ENCODE results near the gene KLRC2. TPM values are rescaled to one million over a fixed set of nuclear protein-coding genes. Genes with fewer than 3 reads are reported as not detected.
"Not testable (repeated sequence)": the region's sequence is repeated elsewhere in the genome, so short reads cannot be mapped to it uniquely, and the experiment has no call there.

Gene KLRC2
- total RNA-seq, 1 experiment from 2014 or later = not detected

DNA sequence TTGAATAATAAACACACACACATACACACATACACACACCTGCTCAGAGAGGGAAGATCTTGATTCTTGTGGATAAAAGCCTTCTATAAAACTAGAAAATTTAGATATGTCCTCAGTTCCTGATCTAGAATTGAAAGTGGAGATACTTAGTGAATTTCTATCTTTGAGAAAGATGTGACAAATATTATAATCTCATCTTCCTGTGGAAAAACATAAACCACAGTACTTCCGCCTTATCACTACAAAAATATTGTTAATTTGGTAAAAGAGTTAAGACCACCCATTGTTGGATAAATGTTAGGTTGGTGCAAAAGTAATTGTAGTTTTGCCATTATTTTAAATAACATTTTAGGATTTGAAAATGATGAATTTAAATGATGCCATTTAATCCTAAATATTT is 45.9 kb downstream of the KLRC2 start, which contains the start of gene KLRK1:
KLRK1 (minus strand) TSS at position 138 of the 400 bp plus-strand sequence. CDS start 1,231 bp downstream, outside the sequence.
- Mint-ChIP-seq H3K27me3 (ENCODE audit: unreplicated experiment) (no peaks in the 10 kb centered on the region), H3K4me3 (ENCODE audit: low read depth, unreplicated experiment) (no peak within 1 kb of the TSS), H3K27ac (ENCODE audit: unreplicated experiment) (no peak within 1 kb of the TSS), H3K4me1 (ENCODE audit: low read depth, unreplicated experiment) (peaks cover 30% of the 10 kb centered on the region), H3K36me3 (ENCODE audit: insufficient read depth, unreplicated experiment) (no peaks in the 10 kb centered on the region), H3K9me3 (ENCODE audit: low read depth, unreplicated experiment) (no peaks in the 10 kb centered on the region)
- CTCF ChIA-PET = no interaction called here
- DNase-seq = no peak
- TF ChIP-seq, protein P1, sequence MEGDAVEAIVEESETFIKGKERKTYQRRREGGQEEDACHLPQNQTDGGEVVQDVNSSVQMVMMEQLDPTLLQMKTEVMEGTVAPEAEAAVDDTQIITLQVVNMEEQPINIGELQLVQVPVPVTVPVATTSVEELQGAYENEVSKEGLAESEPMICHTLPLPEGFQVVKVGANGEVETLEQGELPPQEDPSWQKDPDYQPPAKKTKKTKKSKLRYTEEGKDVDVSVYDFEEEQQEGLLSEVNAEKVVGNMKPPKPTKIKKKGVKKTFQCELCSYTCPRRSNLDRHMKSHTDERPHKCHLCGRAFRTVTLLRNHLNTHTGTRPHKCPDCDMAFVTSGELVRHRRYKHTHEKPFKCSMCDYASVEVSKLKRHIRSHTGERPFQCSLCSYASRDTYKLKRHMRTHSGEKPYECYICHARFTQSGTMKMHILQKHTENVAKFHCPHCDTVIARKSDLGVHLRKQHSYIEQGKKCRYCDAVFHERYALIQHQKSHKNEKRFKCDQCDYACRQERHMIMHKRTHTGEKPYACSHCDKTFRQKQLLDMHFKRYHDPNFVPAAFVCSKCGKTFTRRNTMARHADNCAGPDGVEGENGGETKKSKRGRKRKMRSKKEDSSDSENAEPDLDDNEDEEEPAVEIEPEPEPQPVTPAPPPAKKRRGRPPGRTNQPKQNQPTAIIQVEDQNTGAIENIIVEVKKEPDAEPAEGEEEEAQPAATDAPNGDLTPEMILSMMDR (IDR thresholded peaks at IDR 0.05; ENCODE audit: unreplicated experiment) = no peak
- BruUV-seq (replicated peaks) = no TSS peak
- intact Hi-C loops (cut with micrococcal nuclease; ENCODE audit: unreplicated experiment) = no loop called here

DNA sequence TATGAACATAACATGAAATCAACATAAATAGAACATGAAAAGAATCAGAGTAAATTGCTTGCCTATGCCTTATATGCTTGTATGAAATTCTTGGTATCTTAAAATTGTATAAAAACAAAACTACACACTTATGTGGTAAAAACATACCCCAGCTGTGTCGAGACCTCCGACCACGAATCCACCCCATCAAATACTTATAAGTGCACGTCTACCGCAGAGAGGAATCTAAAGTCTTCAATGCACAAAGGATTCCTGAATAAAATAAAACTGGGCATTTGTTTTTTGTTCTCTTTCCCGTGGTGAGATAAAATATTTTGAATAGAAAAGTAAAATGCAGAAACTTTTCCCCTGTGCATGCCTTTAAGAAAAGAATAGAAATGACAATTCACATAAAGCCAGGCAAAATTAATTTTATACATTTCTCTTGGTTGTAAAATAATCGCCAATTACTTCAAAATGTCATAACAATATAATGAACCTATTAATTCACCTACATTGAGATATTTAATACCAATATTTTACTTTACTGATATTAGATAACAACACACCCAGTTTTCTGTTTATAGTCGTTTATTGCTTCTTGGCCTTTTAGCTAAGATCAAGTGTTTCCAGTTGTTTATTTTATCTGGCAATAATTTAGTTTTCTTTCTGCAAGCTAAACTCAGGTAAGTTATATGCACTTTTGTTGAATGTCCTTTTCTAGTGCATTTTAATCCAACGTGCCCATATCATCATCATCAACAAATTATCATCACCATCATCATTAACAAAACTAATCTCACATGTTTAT is 47.0 kb downstream of the KLRC2 start:
- Mint-ChIP-seq H3K27ac (ENCODE audit: unreplicated experiment) (no peak overlapping the region), H3K4me1 (ENCODE audit: low read depth, unreplicated experiment) (peaks cover 24% of the 10 kb centered on the region), H3K36me3 (ENCODE audit: insufficient read depth, unreplicated experiment) (no peaks in the 10 kb centered on the region), H3K4me3 (ENCODE audit: low read depth, unreplicated experiment) (no peak overlapping the region), H3K9me3 (ENCODE audit: low read depth, unreplicated experiment) (no peaks in the 10 kb centered on the region), H3K27me3 (ENCODE audit: unreplicated experiment) (no peaks in the 10 kb centered on the region)
- TF ChIP-seq, protein P1 (IDR thresholded peaks at IDR 0.05; ENCODE audit: unreplicated experiment) = no peak
- BruUV-seq (replicated peaks) = no TSS peak
- DNase-seq = no peak
- intact Hi-C loops (cut with micrococcal nuclease; ENCODE audit: unreplicated experiment) = no loop called here
- CTCF ChIA-PET = no interaction called here

DNA sequence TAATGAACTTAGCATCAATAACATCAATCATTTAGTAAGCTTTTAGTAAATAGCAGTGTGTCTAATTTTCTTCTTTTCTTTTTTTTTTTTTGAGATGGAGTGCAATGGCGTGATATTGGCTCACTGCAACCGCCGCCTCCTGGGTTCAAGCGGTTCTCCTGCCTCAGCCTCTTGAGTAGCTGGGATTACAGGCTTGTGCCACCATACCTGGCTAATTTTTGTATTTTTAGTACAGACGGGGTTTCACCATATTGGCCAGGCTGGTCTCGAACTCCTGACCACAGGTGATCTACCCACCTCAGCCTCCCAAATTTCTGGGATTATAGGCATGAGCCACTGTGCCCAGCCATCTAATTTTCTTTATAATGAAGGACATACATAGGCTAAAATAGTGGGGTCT is 48.3 kb downstream of the KLRC2 start:
- H3K4me3 Mint-ChIP-seq (ENCODE audit: low read depth, unreplicated experiment); H3K36me3 Mint-ChIP-seq (ENCODE audit: insufficient read depth, unreplicated experiment); H3K9me3 Mint-ChIP-seq (ENCODE audit: low read depth, unreplicated experiment); intact Hi-C loops (cut with micrococcal nuclease; ENCODE audit: unreplicated experiment); DNase-seq; H3K27ac Mint-ChIP-seq (ENCODE audit: unreplicated experiment); H3K27me3 Mint-ChIP-seq (ENCODE audit: unreplicated experiment); BruUV-seq (replicated peaks); CTCF ChIA-PET: not testable (repeated sequence)
- H3K4me1 Mint-ChIP-seq (ENCODE audit: low read depth, unreplicated experiment) = peaks cover 19% of the 10 kb centered on the region

DNA sequence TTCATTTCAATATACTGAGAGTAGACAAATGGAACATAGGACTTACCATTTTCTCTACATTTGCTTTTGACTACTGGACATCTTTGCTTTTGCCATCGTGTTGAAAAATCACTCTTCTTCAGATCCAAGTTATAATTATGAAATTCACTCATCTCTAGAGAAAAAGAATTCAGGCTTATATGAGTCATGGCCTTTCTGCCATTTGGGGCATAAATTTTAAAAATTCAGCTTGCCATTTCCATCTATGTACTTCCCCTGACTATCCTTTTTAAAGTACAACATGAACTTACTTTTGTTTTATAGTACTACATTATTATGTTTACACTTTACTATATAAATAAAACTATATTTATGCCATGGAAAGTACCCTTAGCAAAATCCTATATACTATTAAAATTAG is 49.0 kb downstream of the KLRC2 start:
- no TSS peak for BruUV-seq (replicated peaks)
- H3K27me3 Mint-ChIP-seq (ENCODE audit: unreplicated experiment) = no peaks in the 10 kb centered on the region
- H3K4me3 Mint-ChIP-seq (ENCODE audit: low read depth, unreplicated experiment) = no peak overlapping the region
- H3K27ac Mint-ChIP-seq (ENCODE audit: unreplicated experiment) = no peak overlapping the region
- CTCF ChIA-PET = no interaction called here
- TF ChIP-seq, protein P1 (IDR thresholded peaks at IDR 0.05; ENCODE audit: unreplicated experiment) = no peak
- H3K4me1 Mint-ChIP-seq (ENCODE audit: low read depth, unreplicated experiment) = peaks cover 15% of the 10 kb centered on the region
- DNase-seq = no peak
- no peaks in the 10 kb centered on the region for H3K36me3 Mint-ChIP-seq (ENCODE audit: insufficient read depth, unreplicated experiment)
- intact Hi-C loops (cut with micrococcal nuclease; ENCODE audit: unreplicated experiment) = no loop called here
- H3K9me3 Mint-ChIP-seq (ENCODE audit: low read depth, unreplicated experiment) = no peaks in the 10 kb centered on the region

DNA sequence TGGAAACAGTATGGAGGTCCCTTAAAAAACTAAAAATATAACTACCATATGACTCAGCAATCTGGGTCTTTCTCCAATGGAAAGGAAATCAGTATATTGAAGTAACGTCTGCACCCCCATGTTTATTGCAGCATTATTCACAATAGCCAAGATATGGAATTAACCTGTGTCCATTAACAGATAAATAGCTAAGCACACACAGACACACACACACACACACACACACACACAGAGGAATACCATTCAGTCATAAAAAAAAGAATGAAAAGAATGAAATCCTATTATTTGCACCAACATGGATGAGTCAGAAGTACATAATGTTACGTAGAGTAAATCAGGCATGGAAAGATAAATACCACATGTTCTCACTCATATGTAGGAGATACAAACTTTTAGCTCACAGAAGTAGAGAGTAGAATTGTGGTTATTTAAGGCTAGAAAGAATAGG is 50.6 kb downstream of the KLRC2 start:
- intact Hi-C loops (cut with micrococcal nuclease; ENCODE audit: unreplicated experiment) = no loop called here
- H3K4me1 Mint-ChIP-seq (ENCODE audit: low read depth, unreplicated experiment) = peaks cover 15% of the 10 kb centered on the region
- peaks cover 3% of the 10 kb centered on the region for H3K9me3 Mint-ChIP-seq (ENCODE audit: low read depth, unreplicated experiment)
- no peaks in the 10 kb centered on the region for H3K27me3 Mint-ChIP-seq (ENCODE audit: unreplicated experiment)
- peak overlapping the region; percentile 55 for H3K27ac Mint-ChIP-seq (ENCODE audit: unreplicated experiment)
- no peak for DNase-seq
- H3K4me3 Mint-ChIP-seq (ENCODE audit: low read depth, unreplicated experiment) = no peak overlapping the region
- no peaks in the 10 kb centered on the region for H3K36me3 Mint-ChIP-seq (ENCODE audit: insufficient read depth, unreplicated experiment)
- BruUV-seq (replicated peaks) = no TSS peak
- CTCF ChIA-PET = interaction anchor here (0.6 kb wide), 2 partner anchors 25 to 128 kb away, joined by 4 read pairs; no protein-coding TSS in a partner anchor
- TF ChIP-seq, protein P1 (IDR thresholded peaks at IDR 0.05; ENCODE audit: unreplicated experiment) = no peak
